Stimulated activated CD4-positive, alpha-beta T cell treated with anti-CD3 and anti-CD28 coated beads, Interleukin-4, amount 100 ng/mL, for 4 hours (primary cell): ENCODE results near the gene ZNF100.
"Not testable (repeated sequence)": the region's sequence is repeated elsewhere in the genome, so short reads cannot be mapped to it uniquely, and the experiment has no call there.

Source experiments
- DNase-seq, 2 experiments: peaks; one replicate each; pipeline ENCODE4 v3.0.0-alpha.2; 2020

ZNF100 gene

GRCh38 chr19:21699197-21699596 lies 68.2 kb downstream of the ZNF100 start:
- DNase-seq: no peak

- no peak for DNase-seq
These were observed 69.2 kb downstream of the ZNF100 start for GRCh38 chr19:21698215-21698614.

GRCh38 chr19:21697698-21698097 lies 69.7 kb downstream of the ZNF100 start:
- DNase-seq: no peak

- no peak for DNase-seq
These were observed 73.0 kb downstream of the ZNF100 start for GRCh38 chr19:21694171-21694906.

- DNase-seq: no peak
These were observed 74.0 kb downstream of the ZNF100 start for GRCh38 chr19:21693399-21693798.

- DNase-seq: no peak
These were observed 75.7 kb downstream of the ZNF100 start for GRCh38 chr19:21691661-21692060.

GRCh38 chr19:21688464-21688863 lies 78.9 kb downstream of the ZNF100 start:
- DNase-seq: no peak

GRCh38 chr19:21680671-21681070 lies 86.7 kb downstream of the ZNF100 start:
- no peak for DNase-seq

- no peak for DNase-seq
These were observed 87.4 kb downstream of the ZNF100 start for GRCh38 chr19:21680026-21680425.

- peak; percentile 4 to 10 for DNase-seq
These were observed 89.5 kb downstream of the ZNF100 start for GRCh38 chr19:21677696-21678418.

- DNase-seq: no peak
These were observed 92.9 kb downstream of the ZNF100 start for GRCh38 chr19:21674454-21674853.

- not testable (repeated sequence) for DNase-seq
These were observed 93.9 kb downstream of the ZNF100 start for GRCh38 chr19:21673479-21673878.
